PC-9 (cell line): ENCODE results near the gene MYOF.

Source experiments
- CTCF ChIP-seq: fragments of 200-600 bp; sonication (generic); conservative IDR thresholded peaks from 2 replicates; pipeline ENCODE4 v1.6.1; 2017; ENCODE audit warnings: mixed run types, antibody characterized with exemption, mild to moderate bottlenecking, moderate library complexity
- EZH2 ChIP-seq: fragments of 200-600 bp; sonication (generic); IDR thresholded peaks from 2 replicates; pipeline ENCODE4 v1.8.0; 2017; ENCODE audit warnings: antibody characterized with exemption, low read depth

GRCh38 chr10:93337309-93337721 lies 144.8 kb downstream of the MYOF start:
- TF ChIP-seq CTCF (no peak), EZH2 (no peak)
